Measurements from ENCODE around the gene FOXA2.

DNA sequence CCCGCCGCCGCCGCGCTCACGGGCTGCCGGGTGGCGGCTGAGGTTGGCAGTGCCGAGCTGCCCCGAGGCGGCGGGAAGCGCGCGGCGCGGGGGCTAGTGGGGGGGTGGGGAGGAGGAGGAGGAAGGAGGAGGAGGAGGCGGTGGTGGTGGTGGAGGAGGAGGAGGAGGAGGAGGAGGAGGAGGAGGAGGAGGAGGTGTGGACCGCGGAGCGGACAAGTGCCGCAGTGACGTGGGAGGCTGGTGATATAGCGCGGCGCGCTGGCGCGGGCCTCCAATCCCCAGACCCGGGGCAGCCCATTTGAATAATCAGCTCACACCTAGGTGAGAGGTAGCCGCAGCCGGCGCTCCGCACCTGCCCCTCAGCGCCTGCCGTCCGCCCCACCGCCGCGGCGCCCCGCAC lies at the start of gene FOXA2:
- TF ChIP-seq, protein P1, sequence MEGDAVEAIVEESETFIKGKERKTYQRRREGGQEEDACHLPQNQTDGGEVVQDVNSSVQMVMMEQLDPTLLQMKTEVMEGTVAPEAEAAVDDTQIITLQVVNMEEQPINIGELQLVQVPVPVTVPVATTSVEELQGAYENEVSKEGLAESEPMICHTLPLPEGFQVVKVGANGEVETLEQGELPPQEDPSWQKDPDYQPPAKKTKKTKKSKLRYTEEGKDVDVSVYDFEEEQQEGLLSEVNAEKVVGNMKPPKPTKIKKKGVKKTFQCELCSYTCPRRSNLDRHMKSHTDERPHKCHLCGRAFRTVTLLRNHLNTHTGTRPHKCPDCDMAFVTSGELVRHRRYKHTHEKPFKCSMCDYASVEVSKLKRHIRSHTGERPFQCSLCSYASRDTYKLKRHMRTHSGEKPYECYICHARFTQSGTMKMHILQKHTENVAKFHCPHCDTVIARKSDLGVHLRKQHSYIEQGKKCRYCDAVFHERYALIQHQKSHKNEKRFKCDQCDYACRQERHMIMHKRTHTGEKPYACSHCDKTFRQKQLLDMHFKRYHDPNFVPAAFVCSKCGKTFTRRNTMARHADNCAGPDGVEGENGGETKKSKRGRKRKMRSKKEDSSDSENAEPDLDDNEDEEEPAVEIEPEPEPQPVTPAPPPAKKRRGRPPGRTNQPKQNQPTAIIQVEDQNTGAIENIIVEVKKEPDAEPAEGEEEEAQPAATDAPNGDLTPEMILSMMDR (IDR thresholded peaks at IDR 0.05; ENCODE audit: low read length), result no peak
- TF ChIP-seq EZH2 (IDR thresholded peaks at IDR 0.05; ENCODE audit: borderline replicate concordance, low read length), result no peak
